Raji (cell line): Measurements from ENCODE around the gene CD320.

Source experiments
- POLR2A ChIP-seq: IDR thresholded peaks from 2 replicates; pipeline ENCODE4 v1.6.1; 2011; ENCODE audit warnings: low read depth, low read length, control low read depth; ENCODE audit not compliant: insufficient read depth

CD320 gene

DNA sequence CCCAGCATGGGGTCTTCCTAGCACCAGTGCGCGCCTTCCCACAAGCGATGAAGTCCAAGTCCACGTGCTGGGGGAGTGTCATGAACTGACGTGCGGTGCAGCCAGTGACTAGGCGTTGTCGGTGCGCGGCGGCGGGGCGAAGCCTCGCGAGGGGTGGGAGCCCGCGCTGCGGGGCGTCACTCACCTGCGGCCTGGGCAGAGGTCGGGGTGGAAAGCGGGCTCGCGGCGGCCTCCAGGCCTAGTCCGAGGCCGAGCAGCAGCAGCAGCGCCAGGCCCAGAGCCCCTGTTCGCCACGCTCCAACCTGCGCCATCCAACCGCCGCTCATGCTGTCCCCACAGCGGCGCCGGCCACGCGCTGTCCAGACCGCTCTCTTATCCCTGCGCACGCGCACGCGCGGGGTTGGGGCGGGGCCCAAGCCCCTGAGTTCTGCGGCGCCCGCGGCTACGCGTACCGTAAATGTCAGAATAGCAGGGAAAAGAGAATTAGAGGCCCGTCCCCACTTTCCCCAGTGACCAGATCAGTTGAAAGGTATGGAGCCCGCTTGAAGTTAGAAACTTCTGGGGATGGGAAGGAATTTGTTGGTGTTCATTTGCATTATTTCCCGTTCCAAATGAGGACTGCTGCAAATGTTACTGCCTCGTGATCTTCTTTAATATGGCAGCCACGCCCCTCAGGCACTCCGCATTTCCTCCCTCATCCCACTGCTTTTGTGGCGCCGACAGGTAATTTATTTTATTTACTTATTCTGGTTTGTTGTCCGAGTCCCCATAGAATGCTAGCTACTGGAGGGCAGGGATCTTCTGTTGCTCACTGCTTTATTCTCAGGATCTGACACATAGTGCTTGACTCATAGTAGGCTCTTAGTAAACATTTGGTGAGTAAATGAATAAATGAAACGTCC is at the start of gene CD320:
Gene CD320 (minus strand): TSS at position 394 of the 902 bp plus-strand sequence. CDS start 68 bp downstream, at position 326.
- peak; percentile 92 for TF ChIP-seq POLR2A

DNA sequence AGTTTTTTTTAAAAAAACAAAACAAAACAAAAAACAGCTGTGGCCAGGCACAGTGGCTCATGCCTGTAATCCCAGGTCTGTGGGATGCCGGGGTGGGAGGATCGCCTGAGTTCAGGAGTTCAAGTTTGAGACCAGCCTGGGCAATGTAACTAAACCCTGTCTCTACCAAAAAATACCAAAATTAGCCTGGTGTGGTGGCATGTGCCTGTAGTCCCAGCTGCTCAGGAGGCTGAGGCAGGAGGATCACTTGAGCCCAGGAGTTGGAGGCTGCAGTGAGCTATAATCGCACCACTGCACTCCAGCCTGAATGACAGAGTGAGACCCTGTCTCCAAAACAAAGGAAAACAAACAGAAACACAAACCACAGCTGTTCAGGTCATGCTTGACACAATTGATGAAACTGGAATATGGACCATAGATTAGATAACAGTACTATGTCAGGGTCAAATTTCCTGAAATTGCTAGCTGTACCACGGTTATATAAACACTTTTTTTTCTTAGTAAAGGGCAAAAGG is 48.9 kb upstream of the CD320 start:
- TF ChIP-seq POLR2A = no peak

DNA sequence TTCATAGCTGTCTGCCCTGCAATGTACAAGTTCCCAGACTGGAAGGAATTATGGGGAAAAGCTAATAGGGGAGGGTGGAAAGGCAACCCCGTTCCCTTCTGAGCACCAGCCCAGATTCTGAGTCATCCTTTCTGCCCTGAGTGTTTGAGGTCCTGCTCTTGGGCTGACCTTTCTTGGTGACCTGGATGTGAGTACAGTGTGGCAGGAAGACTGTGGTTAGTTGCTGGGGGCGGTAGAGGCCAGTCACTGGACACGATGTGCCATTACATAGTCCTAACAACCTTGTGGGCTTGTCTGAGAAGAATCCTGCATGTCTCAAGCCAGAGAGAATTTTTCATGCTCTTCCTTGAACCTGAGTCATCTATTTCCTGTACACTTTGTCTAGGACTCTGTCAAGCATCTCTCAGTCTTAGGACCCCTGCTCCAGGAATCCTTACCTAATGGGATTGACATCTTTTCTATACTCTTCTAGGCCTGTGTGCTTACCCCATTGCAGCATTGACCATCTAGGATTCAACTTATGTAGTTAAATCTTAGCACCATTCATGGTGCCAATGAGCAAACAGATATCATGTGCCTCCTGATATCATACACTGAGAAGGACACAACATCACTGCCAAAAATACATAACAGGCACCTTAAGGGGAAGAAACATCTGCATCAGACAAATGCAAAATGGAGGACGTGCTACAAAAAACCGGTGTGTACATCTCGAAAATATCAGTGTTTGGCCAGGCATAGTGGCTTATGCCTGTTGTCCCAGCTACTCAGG is 47.7 kb upstream of the CD320 start:
- TF ChIP-seq POLR2A = no peak

DNA sequence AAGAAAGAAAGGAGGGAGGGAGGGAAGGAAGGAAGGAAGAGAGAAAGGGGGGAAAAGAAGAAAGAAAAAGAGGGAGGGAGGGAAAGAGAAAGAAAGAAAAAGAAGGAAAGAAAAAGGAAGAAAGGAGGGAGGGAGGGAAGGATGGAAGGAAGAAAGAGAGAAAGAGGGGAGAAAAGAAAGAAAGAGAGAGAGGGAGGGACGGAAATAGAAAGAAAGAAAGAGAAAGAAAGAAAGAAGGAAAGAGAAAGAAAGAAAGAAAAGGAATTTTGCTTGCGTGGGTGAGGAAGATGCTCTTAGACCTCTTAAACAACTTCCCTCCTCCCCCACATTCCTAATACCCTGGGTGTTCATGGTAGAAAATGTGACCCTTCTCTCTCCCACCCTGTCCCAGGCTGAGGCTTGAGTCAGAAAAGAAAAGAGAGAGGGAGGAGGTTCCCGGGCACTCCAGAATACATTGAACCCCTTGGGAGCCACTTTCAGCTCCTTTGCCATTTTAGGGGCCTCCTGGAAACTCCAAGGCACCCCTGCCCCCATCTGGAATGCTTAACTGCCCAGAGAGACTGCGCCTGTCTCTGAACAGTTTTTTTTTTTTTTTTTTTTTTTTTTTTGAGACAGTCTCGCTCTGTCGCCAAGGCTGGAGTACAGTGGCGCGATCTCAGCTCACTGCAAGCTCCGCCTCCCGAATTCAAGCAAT is 44.1 kb upstream of the CD320 start:
- TF ChIP-seq POLR2A = no peak

DNA sequence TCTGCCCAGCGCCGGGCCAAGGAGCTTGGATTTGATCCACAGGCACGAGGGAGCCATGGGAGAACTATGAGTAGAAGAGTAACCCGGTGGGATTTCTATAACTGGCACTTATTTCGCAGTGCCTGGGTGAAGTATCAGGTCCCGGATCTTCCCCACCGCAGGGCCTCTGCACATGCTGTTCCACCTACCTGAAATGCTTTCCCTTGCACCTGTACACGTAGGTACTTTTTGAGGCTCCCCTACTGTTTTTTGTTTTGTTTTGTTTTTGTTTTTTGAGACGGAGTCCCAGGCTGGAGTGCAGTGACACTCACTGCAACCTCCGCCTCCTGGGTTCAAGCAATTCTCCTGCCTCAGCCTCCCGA is 35.3 kb upstream of the CD320 start:
- TF ChIP-seq POLR2A = no peak

DNA sequence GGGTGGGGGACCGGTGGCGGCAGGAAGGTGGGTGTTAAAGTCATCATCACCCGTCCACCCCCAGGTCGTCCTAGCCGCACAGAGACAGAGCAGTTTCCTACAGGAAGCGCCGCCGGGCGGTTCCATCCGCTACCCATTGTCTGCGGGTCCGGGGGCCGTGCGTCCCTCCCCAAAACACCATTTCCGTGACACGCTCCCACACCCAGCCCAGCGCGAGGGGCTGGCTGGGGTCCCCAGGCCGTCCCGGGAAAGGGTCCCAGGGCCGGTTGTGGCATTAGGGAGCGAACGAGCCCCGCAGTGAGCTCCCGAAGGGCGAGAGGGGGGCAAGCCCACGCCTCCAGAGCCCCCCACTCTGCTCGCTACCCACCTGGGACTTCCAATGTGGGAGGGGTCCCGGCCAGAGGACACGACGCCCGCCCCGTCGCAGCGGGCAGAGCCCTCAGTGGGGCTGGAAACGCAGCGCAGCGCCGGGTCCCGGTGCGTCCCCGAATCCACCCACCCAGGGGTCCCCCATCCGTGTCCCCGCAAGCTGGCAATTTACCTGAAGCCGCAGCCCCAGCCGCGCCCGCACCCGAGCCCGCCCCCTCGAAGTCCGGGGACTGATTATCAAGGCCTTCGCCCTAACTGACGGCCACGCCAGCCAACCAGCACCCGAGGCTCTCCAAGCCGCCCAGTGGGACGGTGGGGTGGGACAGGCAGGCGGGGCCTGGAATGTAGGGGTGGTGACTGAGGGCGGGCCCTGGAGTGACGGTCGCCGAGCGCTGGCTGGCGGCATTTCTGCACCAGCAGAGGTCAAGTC is 34.7 kb upstream of the CD320 start, which contains the start of gene KANK3:
Gene KANK3 (minus strand): TSS at position 579 of the 799 bp plus-strand sequence. CDS start 5,434 bp downstream, outside the sequence.
- no peak for TF ChIP-seq POLR2A

DNA sequence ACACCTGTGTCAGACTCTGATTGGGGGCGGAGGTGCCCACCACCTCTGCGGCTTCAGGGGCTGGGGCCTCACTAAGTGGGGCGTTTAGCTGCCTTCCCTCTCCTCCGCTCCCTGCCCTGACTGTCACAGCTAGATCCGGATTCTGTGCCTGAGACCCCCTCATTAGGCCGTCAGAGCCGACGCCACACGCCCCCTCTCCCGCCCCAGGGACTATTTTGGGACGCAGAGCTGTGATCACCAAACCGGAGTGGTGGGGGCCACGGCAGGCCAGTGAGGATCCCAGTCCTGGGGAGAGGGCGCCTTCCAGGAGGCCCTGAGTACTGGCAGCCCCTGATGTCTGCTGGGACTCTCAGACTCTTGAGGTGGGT is 34.1 kb upstream of the CD320 start:
- TF ChIP-seq POLR2A = no peak

DNA sequence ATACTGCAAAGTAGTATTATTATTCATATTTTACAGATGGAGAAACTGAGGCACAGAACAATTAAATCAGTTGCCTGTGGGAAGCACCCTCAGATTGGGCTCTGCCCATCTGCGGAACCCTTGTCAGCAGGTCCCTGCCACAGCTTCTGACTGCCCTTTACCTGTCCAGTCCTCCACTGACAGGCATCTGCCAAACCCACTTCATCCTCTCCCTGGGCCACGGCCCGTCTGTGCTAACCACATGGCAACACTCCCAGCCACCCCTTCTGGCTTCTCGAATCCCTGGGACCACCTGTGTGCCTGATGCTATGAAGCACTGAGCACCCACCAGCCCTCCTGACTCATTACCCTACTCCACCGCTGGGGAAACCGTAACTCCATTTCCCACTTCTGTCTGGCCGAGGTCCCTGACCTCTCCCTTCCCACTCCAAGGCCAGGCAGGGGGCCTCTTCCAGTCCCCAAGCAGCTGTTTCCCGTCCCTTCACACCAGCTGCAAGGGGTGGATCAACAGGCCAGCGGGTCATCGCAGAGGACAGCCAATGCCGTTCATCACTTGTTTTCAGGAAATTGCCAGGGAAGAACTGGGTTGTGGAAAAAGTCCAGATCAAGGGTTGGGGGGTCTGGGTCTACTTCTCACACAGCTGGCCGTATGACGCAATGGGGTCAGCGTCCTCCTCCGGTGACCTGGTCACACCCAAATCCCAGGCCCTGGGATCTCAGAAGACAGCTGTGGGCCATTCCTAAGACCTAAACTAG is 32.4 kb upstream of the CD320 start:
- no peak for TF ChIP-seq POLR2A

DNA sequence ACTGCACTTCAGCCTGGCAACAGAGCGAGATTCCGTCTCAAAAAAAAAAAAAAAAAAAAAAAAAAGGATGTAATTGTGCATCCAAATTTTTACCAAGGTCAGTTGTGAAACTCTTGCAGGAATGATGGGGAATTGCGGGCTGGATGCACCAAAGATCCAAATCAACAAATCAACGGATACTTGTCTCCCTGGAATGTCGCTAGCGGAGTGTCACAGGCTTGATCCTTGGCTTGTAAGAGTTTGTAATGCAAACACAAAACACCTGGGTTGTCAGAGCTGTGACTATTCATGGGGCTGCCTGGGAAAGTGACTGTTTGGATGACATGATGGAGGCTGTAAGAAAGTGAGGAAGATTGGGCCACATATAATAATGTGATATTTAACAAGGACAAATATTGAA is 30.7 kb upstream of the CD320 start:
- no peak for TF ChIP-seq POLR2A

DNA sequence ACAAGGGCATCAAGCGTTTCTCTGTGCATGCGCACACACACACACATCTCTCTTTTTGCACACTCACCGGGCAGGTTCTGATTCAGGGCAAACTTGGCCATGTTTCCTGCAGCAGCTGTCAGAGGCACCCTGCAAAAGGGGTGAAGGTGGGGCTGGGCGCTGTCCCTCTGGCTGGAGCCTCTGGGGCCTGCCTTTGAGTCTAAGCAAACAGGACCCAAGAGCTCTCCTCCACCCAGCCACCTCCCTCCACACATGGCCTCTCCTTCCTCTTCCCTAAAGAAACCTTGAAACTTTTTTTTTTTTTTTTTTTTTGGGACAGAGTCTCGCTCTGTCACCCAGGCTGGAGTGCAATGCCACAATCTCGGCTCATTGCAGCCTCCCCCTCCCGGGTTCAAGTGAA is 29.6 kb upstream of the CD320 start:
- TF ChIP-seq POLR2A = no peak

DNA sequence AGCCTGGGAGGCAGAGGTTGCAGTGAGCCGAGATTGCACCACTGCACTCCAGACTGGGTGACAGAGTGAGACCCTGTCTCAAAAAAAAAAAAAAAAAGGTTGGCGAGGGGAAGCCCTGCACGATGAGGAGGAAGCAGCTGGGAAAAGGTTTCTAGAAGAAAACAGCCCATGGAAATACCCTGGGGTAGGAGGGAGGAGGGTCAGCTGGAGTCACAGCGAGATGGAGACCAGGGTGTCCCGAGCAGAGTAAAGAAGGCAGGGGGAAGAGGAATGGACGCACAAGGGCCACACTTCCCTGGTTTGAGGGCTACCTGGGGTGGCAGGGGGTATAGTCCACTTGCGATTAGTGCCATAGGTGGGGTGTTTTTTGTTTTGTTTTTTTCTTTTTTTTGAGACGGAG is 28.5 kb upstream of the CD320 start:
- no peak for TF ChIP-seq POLR2A

DNA sequence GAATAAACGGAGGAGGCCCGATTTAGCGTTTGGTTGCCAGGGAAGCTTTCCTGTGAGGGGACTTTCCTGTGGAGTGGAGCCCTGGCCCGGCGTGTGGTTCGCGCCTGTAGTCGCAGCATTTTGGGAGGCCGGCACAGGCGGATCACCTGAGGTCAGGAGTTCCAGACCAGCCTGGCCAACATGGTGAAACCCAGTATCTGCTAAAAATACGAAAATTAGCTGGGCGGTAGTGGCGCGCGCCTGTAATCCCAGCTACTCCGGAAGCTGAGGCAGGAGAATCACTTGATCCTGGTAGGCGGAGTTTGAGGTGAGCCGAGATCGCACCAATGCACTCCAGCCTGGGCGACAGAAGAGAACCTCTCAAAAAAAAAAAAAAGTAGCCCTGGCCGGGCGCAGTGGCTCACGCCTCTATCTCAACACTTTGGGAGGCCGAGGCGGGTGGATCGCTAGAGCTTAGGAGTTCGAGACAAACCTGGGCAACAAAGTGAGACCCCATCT is 28.0 kb upstream of the CD320 start:
- no peak for TF ChIP-seq POLR2A

DNA sequence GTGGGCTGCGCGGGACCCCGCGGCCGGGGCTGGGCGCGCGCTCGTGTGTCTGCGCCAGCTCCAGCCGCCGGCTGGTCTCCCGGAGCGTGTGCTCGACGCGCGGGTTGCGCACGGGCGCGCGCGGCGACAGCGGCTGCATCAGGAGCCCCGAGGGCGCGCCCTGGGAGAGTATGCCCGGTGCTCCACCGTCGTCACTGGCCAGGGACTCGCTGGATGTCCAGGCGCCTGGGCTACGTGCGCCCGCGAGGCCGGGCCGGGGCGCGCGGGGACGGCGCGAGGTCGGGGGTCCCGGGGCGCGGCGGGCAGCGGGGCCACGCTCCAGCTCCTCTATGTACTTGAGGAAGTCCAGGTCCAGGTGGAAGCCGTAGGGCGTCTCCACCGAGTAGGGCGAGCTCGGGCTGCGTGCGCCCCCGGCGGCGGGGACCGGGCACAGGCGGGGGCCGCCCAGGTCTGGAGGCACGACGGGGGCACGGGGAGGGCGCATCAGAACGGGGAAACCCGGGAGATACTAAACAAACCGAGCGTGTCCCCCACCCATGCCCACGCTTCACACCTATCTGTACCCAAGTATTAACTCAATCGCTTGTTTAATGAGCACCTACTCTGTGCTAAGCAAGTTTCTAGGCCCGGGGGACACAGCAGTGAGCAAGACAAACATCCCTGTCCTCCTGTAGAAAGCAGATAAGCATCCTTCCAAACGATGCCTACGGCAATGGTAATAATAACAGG is 27.3 kb upstream of the CD320 start:
- no peak for TF ChIP-seq POLR2A
